GM23338 (cell line): ENCODE data around the gene LZTS3. TPM values are rescaled to one million over a fixed set of nuclear protein-coding genes. Genes with fewer than 3 reads are reported as not detected.

Source experiments
- ATAC-seq: fragments of 200-7000 bp; cut with Tn5 transposase; 3 replicates; pipeline ENCODE4 v1.9.1; 2020
- DNase-seq: peaks from one replicate; pipeline ENCODE4 v3.0.0-alpha.2; 2015; ENCODE audit warnings: low spot score
- H2AFZ ChIP-seq: fragments of 200-600 bp; sonication (generic); 2 replicates; pipeline ENCODE4 v1.8.0; 2016; ENCODE audit warnings: antibody characterized with exemption, mild to moderate bottlenecking, moderate library complexity
- H3F3A ChIP-seq: fragments of 200-600 bp; sonication (generic); replicated peaks from 2 replicates; pipeline ENCODE4 v1.8.0; 2017; ENCODE audit warnings: antibody characterized with exemption, mixed run types, low read depth
- H3K27ac ChIP-seq: fragments of 200-600 bp; sonication (generic); 2 replicates; pipeline ENCODE4 v1.6.1; 2016; ENCODE audit warnings: low read depth
- H3K27me3 ChIP-seq: fragments of 200-600 bp; sonication (generic); 2 replicates; pipeline ENCODE4 v1.8.0; 2016; ENCODE audit warnings: mild to moderate bottlenecking, mixed run types, moderate library complexity; ENCODE audit not compliant: insufficient read depth
- H3K36me3 ChIP-seq: fragments of 200-600 bp; sonication (generic); 2 replicates; pipeline ENCODE4 v1.8.0; 2016; ENCODE audit warnings: mild to moderate bottlenecking; ENCODE audit not compliant: insufficient read depth
- H3K4me1 ChIP-seq: fragments of 200-600 bp; sonication (generic); 2 replicates; pipeline ENCODE4 v1.8.0; 2016; ENCODE audit warnings: mild to moderate bottlenecking, moderate library complexity; ENCODE audit not compliant: insufficient read depth
- H3K4me2 ChIP-seq: fragments of 200-600 bp; sonication (generic); 2 replicates; pipeline ENCODE4 v1.7.1; 2017; ENCODE audit warnings: mixed run types
- H3K4me3 ChIP-seq: fragments of 200-600 bp; sonication (generic); 2 replicates; pipeline ENCODE4 v1.6.1; 2016; ENCODE audit warnings: mixed run types
- H3K79me2 ChIP-seq: fragments of 200-600 bp; sonication (generic); replicated peaks from 2 replicates; pipeline ENCODE4 v1.8.0; 2017; ENCODE audit warnings: mild to moderate bottlenecking; ENCODE audit not compliant: insufficient read depth
- H3K9me2 ChIP-seq: fragments of 200-600 bp; sonication (generic); 2 replicates; pipeline ENCODE4 v1.8.0; 2017; ENCODE audit not compliant: insufficient read depth
- H4K20me1 ChIP-seq: fragments of 200-600 bp; sonication (generic); replicated peaks from 2 replicates; pipeline ENCODE4 v1.8.0; 2017; ENCODE audit warnings: mild to moderate bottlenecking; ENCODE audit not compliant: insufficient read depth
- H3K27ac Mint-ChIP-seq: 2 replicates; pipeline ENCODE4 v1.8.0; 2020; ENCODE audit warnings: inconsistent platforms, mild to moderate bottlenecking, moderate library complexity, mixed read lengths
- H3K27me3 Mint-ChIP-seq: 3 replicates; pipeline ENCODE4 v1.8.0; 2022; ENCODE audit warnings: low read depth, mild to moderate bottlenecking, moderate library complexity, mixed read lengths, inconsistent platforms; ENCODE audit not compliant: insufficient read depth, poor library complexity
- H3K36me3 Mint-ChIP-seq: 3 replicates; pipeline ENCODE4 v1.8.0; 2021; ENCODE audit warnings: low read depth, mild to moderate bottlenecking, inconsistent platforms, moderate library complexity, mixed read lengths
- H3K4me1 Mint-ChIP-seq: 3 replicates; pipeline ENCODE4 v1.8.0; 2020; ENCODE audit warnings: mild to moderate bottlenecking, inconsistent platforms, mixed read lengths
- H3K4me3 Mint-ChIP-seq: 3 replicates; pipeline ENCODE4 v1.8.0; 2021; ENCODE audit warnings: moderate library complexity, mild to moderate bottlenecking, inconsistent platforms, mixed read lengths
- H3K9me3 Mint-ChIP-seq: 3 replicates; pipeline ENCODE4 v1.8.0; 2020; ENCODE audit warnings: moderate library complexity, mild to moderate bottlenecking, inconsistent platforms, mixed read lengths
- CREB1 ChIP-seq: fragments of 250-450 bp; sonication (Bioruptor Pico); IDR thresholded peaks from 2 replicates; pipeline ENCODE4 v1.5.0; 2020; ENCODE audit warnings: low read depth, mild to moderate bottlenecking, moderate library complexity
- EZH2 ChIP-seq: fragments of 200-600 bp; sonication (generic); IDR thresholded peaks from one replicate; pipeline ENCODE4 v1.8.0; 2017; ENCODE audit warnings: antibody characterized with exemption, mild to moderate bottlenecking, low read depth; ENCODE audit not compliant: unreplicated experiment
- EZH2phosphoT487 ChIP-seq: fragments of 200-600 bp; sonication (generic); IDR thresholded peaks from one replicate; pipeline ENCODE4 v1.8.1; 2018; ENCODE audit warnings: antibody characterized with exemption; ENCODE audit not compliant: unreplicated experiment
- JUNB ChIP-seq: IDR thresholded peaks from one replicate; pipeline ENCODE4 v1.6.1; 2016; ENCODE audit warnings: antibody characterized with exemption; ENCODE audit not compliant: unreplicated experiment
- NANOG ChIP-seq: IDR thresholded peaks from 2 replicates; pipeline ENCODE4 v1.6.1; 2016; ENCODE audit warnings: antibody characterized with exemption, borderline replicate concordance
- STAT1 ChIP-seq: IDR thresholded peaks from one replicate; pipeline ENCODE4 v1.6.1; 2016; ENCODE audit warnings: antibody characterized with exemption; ENCODE audit not compliant: unreplicated experiment
- ZNF114 ChIP-seq: fragments of 250-450 bp; sonication (Bioruptor Pico); IDR thresholded peaks from 2 replicates; pipeline ENCODE4 v1.5.0; 2020; ENCODE audit warnings: mild to moderate bottlenecking, moderate library complexity
- polyA plus RNA-seq: library from polyadenylated mRNA; unstranded; fragments of >200 nt; fragmentation: Nextera tagmentation; extraction: Ambion mirVana; gene quantifications from 2 replicates; pipeline ENCODE4 v1.2.1, GENCODE V29; 2016
- total RNA-seq: library from RNA; depleted of rRNA; stranded (reverse); fragments of >200 nt; shearing (Covaris generic); gene quantifications from 2 replicates; pipeline ENCODE4 v1.2.3, GENCODE V29; 2014
- TF ChIP-seq, protein P1 (sequence below): IDR thresholded peaks from one replicate; pipeline ENCODE4 v1.6.1; 2018; ENCODE audit warnings: antibody characterized with exemption; ENCODE audit not compliant: unreplicated experiment
- TF ChIP-seq, protein P2 (sequence below): IDR thresholded peaks from 2 replicates; pipeline ENCODE4 v1.6.1; 2016; ENCODE audit warnings: antibody characterized with exemption

LZTS3 gene
- total and polyA plus RNA-seq, 2 experiments from 2014 or later = 9.7 to 40.7 TPM

DNA sequence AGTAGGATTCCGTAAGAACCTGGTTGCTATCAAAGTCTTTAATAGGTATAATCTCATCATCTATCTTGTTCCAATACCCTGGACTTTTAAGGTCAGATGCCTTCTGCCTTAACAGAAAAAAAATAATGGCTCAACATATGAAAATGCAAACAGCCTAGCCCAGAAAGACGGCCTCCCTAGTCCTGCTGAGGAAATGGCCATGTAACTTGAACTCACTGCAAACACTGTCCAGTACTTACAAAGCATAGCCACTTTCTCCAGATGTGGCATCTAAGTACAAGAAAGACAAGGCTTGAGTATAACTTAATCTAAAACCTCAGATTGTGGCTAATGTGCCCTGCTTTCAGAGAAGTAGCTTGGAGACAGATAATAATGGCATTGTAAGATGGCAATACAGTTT, 40.2 kb downstream of the LZTS3 start (continued):
- TF ChIP-seq, protein P1, sequence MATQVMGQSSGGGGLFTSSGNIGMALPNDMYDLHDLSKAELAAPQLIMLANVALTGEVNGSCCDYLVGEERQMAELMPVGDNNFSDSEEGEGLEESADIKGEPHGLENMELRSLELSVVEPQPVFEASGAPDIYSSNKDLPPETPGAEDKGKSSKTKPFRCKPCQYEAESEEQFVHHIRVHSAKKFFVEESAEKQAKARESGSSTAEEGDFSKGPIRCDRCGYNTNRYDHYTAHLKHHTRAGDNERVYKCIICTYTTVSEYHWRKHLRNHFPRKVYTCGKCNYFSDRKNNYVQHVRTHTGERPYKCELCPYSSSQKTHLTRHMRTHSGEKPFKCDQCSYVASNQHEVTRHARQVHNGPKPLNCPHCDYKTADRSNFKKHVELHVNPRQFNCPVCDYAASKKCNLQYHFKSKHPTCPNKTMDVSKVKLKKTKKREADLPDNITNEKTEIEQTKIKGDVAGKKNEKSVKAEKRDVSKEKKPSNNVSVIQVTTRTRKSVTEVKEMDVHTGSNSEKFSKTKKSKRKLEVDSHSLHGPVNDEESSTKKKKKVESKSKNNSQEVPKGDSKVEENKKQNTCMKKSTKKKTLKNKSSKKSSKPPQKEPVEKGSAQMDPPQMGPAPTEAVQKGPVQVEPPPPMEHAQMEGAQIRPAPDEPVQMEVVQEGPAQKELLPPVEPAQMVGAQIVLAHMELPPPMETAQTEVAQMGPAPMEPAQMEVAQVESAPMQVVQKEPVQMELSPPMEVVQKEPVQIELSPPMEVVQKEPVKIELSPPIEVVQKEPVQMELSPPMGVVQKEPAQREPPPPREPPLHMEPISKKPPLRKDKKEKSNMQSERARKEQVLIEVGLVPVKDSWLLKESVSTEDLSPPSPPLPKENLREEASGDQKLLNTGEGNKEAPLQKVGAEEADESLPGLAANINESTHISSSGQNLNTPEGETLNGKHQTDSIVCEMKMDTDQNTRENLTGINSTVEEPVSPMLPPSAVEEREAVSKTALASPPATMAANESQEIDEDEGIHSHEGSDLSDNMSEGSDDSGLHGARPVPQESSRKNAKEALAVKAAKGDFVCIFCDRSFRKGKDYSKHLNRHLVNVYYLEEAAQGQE = no peak
- TF ChIP-seq, protein P2, sequence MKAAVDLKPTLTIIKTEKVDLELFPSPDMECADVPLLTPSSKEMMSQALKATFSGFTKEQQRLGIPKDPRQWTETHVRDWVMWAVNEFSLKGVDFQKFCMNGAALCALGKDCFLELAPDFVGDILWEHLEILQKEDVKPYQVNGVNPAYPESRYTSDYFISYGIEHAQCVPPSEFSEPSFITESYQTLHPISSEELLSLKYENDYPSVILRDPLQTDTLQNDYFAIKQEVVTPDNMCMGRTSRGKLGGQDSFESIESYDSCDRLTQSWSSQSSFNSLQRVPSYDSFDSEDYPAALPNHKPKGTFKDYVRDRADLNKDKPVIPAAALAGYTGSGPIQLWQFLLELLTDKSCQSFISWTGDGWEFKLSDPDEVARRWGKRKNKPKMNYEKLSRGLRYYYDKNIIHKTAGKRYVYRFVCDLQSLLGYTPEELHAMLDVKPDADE = no peak

DNA sequence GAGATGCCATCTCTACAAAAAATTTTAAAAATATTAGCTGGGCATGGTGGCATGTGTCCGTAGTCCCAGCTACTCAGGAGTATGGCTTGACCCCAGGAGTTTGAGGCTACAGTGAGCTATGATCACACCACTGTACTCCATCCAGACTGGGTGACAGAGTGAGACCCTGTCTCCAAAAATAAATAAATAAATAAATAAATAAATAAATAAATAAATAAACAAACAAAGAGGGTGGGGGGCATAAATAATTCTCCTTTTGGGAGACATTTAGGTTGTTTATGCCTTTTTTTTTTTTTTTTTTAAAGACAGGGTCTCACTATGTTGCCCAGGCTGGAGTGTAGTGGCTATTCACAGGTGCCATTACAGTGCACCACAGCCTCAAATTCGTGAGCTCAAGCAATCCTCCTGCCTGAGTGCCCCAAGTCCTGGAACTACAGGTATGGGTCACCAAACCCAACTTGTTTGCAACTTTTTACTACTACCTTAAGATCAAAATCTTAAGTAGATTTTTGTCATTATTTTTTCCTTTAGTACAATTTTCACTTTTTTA, 43.2 kb downstream of the LZTS3 start:
- Mint-ChIP-seq H3K9me3 (peaks cover 22% of the 10 kb centered on the region), H3K27me3 (peaks cover 2% of the 10 kb centered on the region), H3K4me1 (no peaks in the 10 kb centered on the region), H3K27ac (no peak overlapping the region), H3K36me3 (peaks cover 7% of the 10 kb centered on the region; the same call in 2 of the 3 replicates), H3K4me3 (no peak overlapping the region)
- ATAC-seq (no peak), DNase-seq (no peak)
- Histone ChIP-seq H3K79me2 (no peaks in the 10 kb centered on the region), H3K4me3 (no peak overlapping the region), H3K27me3 (no peaks in the 10 kb centered on the region), H3K4me2 (no peak overlapping the region), H3K27ac (no peak overlapping the region), H3K9me2 (no peaks in the 10 kb centered on the region), H4K20me1 (no peaks in the 10 kb centered on the region; the same call in 1 of the 2 replicates), H2AFZ (no peak overlapping the region), H3K36me3 (no peaks in the 10 kb centered on the region), H3F3A (no peaks in the 10 kb centered on the region), H3K4me1 (no peaks in the 10 kb centered on the region)
- TF ChIP-seq NANOG (no peak), EZH2phosphoT487 (no peak), CREB1 (CRISPR knock-in tag) (no peak), EZH2 (no peak), JUNB (no peak), ZNF114 (CRISPR knock-in tag) (no peak), STAT1 (no peak)
- TF ChIP-seq, protein P2 = no peak
